NCI-H1105 (cell line): ENCODE data around the gene LHPP.
"Not testable (repeated sequence)": the region's sequence is repeated elsewhere in the genome, so short reads cannot be mapped to it uniquely, and the experiment has no call there.

Experiments used
- DNase-seq: peaks from one replicate; lab custom pipeline; 2025; lab: John Stamatoyannopoulos, UW

LHPP gene

GRCh38 chr10:124573726-124574455 is 112.3 kb downstream of the LHPP start:
- DNase-seq = no peak

GRCh38 chr10:124574456-124575070 is 112.9 kb downstream of the LHPP start:
- no peak for DNase-seq

GRCh38 chr10:124575107-124576035 is 113.7 kb downstream of the LHPP start:
- DNase-seq = no peak

- no peak for DNase-seq
Observed at GRCh38 chr10:124576526-124577420, 115.2 kb downstream of the LHPP start.

- no peak for DNase-seq
Observed at GRCh38 chr10:124577651-124578050, 116.0 kb downstream of the LHPP start.

GRCh38 chr10:124578231-124579010 is 116.8 kb downstream of the LHPP start:
- DNase-seq = no peak

GRCh38 chr10:124579011-124579399 is 117.4 kb downstream of the LHPP start:
- no peak for DNase-seq

- DNase-seq = no peak
Observed at GRCh38 chr10:124586142-124586541, 124.5 kb downstream of the LHPP start.

GRCh38 chr10:124587811-124588211 is 126.2 kb downstream of the LHPP start:
- no peak for DNase-seq

- DNase-seq = not testable (repeated sequence)
Observed at GRCh38 chr10:124588341-124588735, 126.7 kb downstream of the LHPP start.

GRCh38 chr10:124588736-124589490 is 127.3 kb downstream of the LHPP start:
- DNase-seq = no peak

GRCh38 chr10:124589491-124590041 is 127.9 kb downstream of the LHPP start:
- DNase-seq = peak; percentile 48

GRCh38 chr10:124590216-124591122 is 128.8 kb downstream of the LHPP start:
- DNase-seq = no peak

GRCh38 chr10:124591123-124591495 is 129.5 kb downstream of the LHPP start:
- no peak for DNase-seq

- no peak for DNase-seq
Observed at GRCh38 chr10:124592101-124592500, 130.5 kb downstream of the LHPP start.

GRCh38 chr10:124592736-124593430 is 131.3 kb downstream of the LHPP start:
- DNase-seq = no peak

GRCh38 chr10:124593431-124593985 is 131.9 kb downstream of the LHPP start:
- DNase-seq = no peak

- no peak for DNase-seq
Observed at GRCh38 chr10:124594240-124594639, 132.6 kb downstream of the LHPP start.
